ENCODE data around the gene FXYD6. TPM values are rescaled to one million over a fixed set of nuclear protein-coding genes. Genes with fewer than 3 reads are reported as not detected.

Gene FXYD6
- total and polyA plus RNA-seq, 2 of the 8 experiments (the other 6 are each of a cell fraction or from before 2014, with no cell fraction given) = 44.6 to 117 TPM

- Histone ChIP-seq H3K23ac (ENCODE audit: insufficient read length) (no peak overlapping the region), H3K9me3 (ENCODE audit: insufficient read depth in 2 of 2, low read depth in 1 of 2, low read length in 1 of 2) (no peaks in the 10 kb centered on the region), H3K4me3 (ENCODE audit: extremely low read depth in 1 of 4, insufficient read depth in 2 of 4, low read depth in 3 of 4, low read length in 4 of 4) (no peak overlapping the region), H3K27me3 (replicated peaks in 1 of 4; ENCODE audit: control insufficient read depth in 3 of 4, extremely low read depth in 1 of 4, insufficient read depth in 3 of 4, low read length in 3 of 4) (no peaks in the 10 kb centered on the region), H3K4ac (replicated peaks; ENCODE audit: insufficient read length, low read depth, low read length) (no peak overlapping the region), H3K79me2 (ENCODE audit: control insufficient read depth in 1 of 2, insufficient read depth in 2 of 2, low read length in 2 of 2) (peaks cover 0 to 32% of the 10 kb centered on the region in 2 experiments; a peak in 2 of 4 replicates), H3K36me3 (ENCODE audit: control insufficient read depth in 2 of 4, insufficient read depth in 4 of 4, low read length in 3 of 4) (no peaks in the 10 kb centered on the region), H2AFZ (ENCODE audit: low read length) (no peak overlapping the region), H3K4me2 (ENCODE audit: insufficient read depth in 1 of 2, low read depth in 2 of 2, low read length in 2 of 2) (no peak overlapping the region), H4K20me1 (replicated peaks in 1 of 2; ENCODE audit: control insufficient read depth in 1 of 2, insufficient read depth in 2 of 2, low read length in 2 of 2) (peaks cover 6 to 11% of the 10 kb centered on the region in 2 experiments), H2BK20ac (ENCODE audit: low read length) (no peak overlapping the region), H3K56ac (replicated peaks; ENCODE audit: insufficient read length, low read depth, low read length) (no peak overlapping the region), H2BK15ac (ENCODE audit: low read length) (no peak overlapping the region), H3K9ac (replicated peaks in 1 of 4; ENCODE audit: extremely low read depth in 1 of 4, low read depth in 3 of 4, low read length in 3 of 4) (no peak overlapping the region), H4K8ac (ENCODE audit: extremely low read depth, insufficient read depth, low read length) (no peak overlapping the region), H3K18ac (ENCODE audit: extremely low read depth, low read length) (no peak overlapping the region), H4K5ac (ENCODE audit: insufficient read length, low read depth, low read length) (no peak overlapping the region), H4K91ac (replicated peaks; ENCODE audit: insufficient read length, low read length) (no peak overlapping the region), H2BK5ac (ENCODE audit: low read depth, low read length) (no peak overlapping the region), H3K4me1 (replicated peaks in 1 of 4; ENCODE audit: control insufficient read depth in 3 of 4, insufficient read depth in 4 of 4, low read length in 3 of 4) (peaks cover 6 to 19% (median 14%) of the 10 kb centered on the region in 4 experiments), H2BK120ac (replicated peaks; ENCODE audit: low read depth, low read length) (no peak overlapping the region), H3K14ac (ENCODE audit: insufficient read length) (no peak overlapping the region), H3K23me2 (ENCODE audit: low read depth, low read length) (no peaks in the 10 kb centered on the region), H3K27ac (ENCODE audit: low read depth, low read length) (no peak overlapping the region), H2AK5ac (ENCODE audit: low read depth, low read length) (no peak overlapping the region), H3K79me1 (ENCODE audit: low read depth, low read length) (no peaks in the 10 kb centered on the region; the same call in 1 of the 2 replicates), H2BK12ac (ENCODE audit: low read depth, low read length) (no peak overlapping the region)
- WGBS, 2 experiments (ENCODE audit: extremely low coverage in 1 of 2, insufficient coverage in 1 of 2, insufficient read length in 1 of 2, insufficient replicate concordance in 2 of 2, low coverage in 1 of 2, low lambda C conversion rate in 2 of 2, missing lambda C conversion rate in 1 of 2) = 79% methylated on average over 9 of the region's 9 CpGs; no CpG with 5 or more reads in 1 of the 2 experiments
- DNase-seq (ENCODE audit: low read depth in 1 of 2, low spot score in 2 of 2) (no peak), FAIRE-seq (no peak)
- TF ChIP-seq SUZ12 (IDR thresholded peaks at IDR 0.05; ENCODE audit: low read length) (no peak), PHF8 (conservative IDR thresholded peaks at IDR 0.05; ENCODE audit: low read depth, low read length) (no peak), ZNF274 (IDR thresholded peaks at IDR 0.05; ENCODE audit: borderline replicate concordance, extremely low read depth, low read length) (no peak), SAP30 (IDR thresholded peaks at IDR 0.05; ENCODE audit: insufficient read depth, insufficient replicate concordance, low read length) (no peak), CBX8 (IDR thresholded peaks at IDR 0.05; ENCODE audit: borderline replicate concordance, low read depth, low read length) (no peak), TCF12 (IDR thresholded peaks at IDR 0.05; ENCODE audit: low read depth, low read length) (no peak), POLR2AphosphoS5 (IDR thresholded peaks at IDR 0.05; ENCODE audit: low read depth, low read length) (no peak), EP300 (IDR thresholded peaks at IDR 0.05; ENCODE audit: borderline replicate concordance in 1 of 2, low read depth in 2 of 2, low read length in 2 of 2) (no peak), RBBP5 (IDR thresholded peaks at IDR 0.05; ENCODE audit: borderline replicate concordance, low read depth, low read length) (no peak), HDAC2 (IDR thresholded peaks at IDR 0.05; ENCODE audit: borderline replicate concordance in 1 of 2, low read depth in 2 of 2, low read length in 2 of 2) (no peak)
- POLR2A ChIA-PET (ENCODE audit: partially characterized antibody) = no interaction called here
- CTCF ChIA-PET (ENCODE audit: partially characterized antibody) = interaction anchor here (0.7 to 5.8 kb wide), 9 partner anchors 10 to 434 kb away, joined by 3 to 28 read pairs (median 4); no protein-coding TSS in a partner anchor
Measured at GRCh38 chr11:117859488-117860112, 16.9 kb downstream of the FXYD6 start.
